Hepatocyte (in vitro differentiated cells): ENCODE measurements around the gene GMDS. TPM values are rescaled to one million over a fixed set of nuclear protein-coding genes. Genes with fewer than 3 reads are reported as not detected.

Experiments used
- DNase-seq: peaks from one replicate; pipeline ENCODE4 v3.0.0-alpha.2; 2016; ENCODE audit warnings: low spot score
- H2AFZ ChIP-seq: fragments of 200-600 bp; sonication (generic); 2 replicates; pipeline ENCODE4 v1.6.0; 2016; ENCODE audit warnings: antibody characterized with exemption, mild to moderate bottlenecking
- H3K27ac ChIP-seq: fragments of 200-600 bp; sonication (generic); 2 replicates; pipeline ENCODE4 v1.5.1; 2016; ENCODE audit warnings: mild to moderate bottlenecking
- H3K27me3 ChIP-seq: fragments of 200-600 bp; sonication (generic); 2 replicates; pipeline ENCODE4 v1.6.1; 2016
- H3K36me3 ChIP-seq: fragments of 200-600 bp; sonication (generic); replicated peaks from 2 replicates; pipeline ENCODE4 v1.5.1; 2016; ENCODE audit warnings: low read depth; ENCODE audit not compliant: insufficient read depth
- H3K4me1 ChIP-seq: fragments of 200-600 bp; sonication (generic); 2 replicates; pipeline ENCODE4 v1.5.1; 2016; ENCODE audit warnings: mild to moderate bottlenecking, moderate library complexity; ENCODE audit not compliant: insufficient read depth
- H3K4me2 ChIP-seq: fragments of 200-600 bp; sonication (generic); 2 replicates; pipeline ENCODE4 v1.6.0; 2016
- H3K4me3 ChIP-seq: fragments of 200-600 bp; sonication (generic); 2 replicates; pipeline ENCODE4 v1.5.1; 2016; ENCODE audit warnings: mild to moderate bottlenecking
- H3K79me2 ChIP-seq: fragments of 200-600 bp; sonication (generic); 2 replicates; pipeline ENCODE4 v1.6.0; 2017; ENCODE audit warnings: mild to moderate bottlenecking
- H3K9me2 ChIP-seq: fragments of 200-600 bp; sonication (generic); replicated peaks from 2 replicates; pipeline ENCODE4 v1.6.0; 2017; ENCODE audit warnings: mild to moderate bottlenecking; ENCODE audit not compliant: insufficient read depth
- H3K9me3 ChIP-seq: fragments of 200-600 bp; sonication (generic); 2 replicates; pipeline ENCODE4 v1.5.1; 2016; ENCODE audit warnings: low read depth, mild to moderate bottlenecking
- H4K20me1 ChIP-seq: fragments of 200-600 bp; sonication (generic); 2 replicates; pipeline ENCODE4 v1.6.0; 2016; ENCODE audit warnings: mild to moderate bottlenecking; ENCODE audit not compliant: insufficient read depth, poor library complexity, severe bottlenecking
- CTCF ChIP-seq: fragments of 200-600 bp; sonication (generic); IDR thresholded peaks from 2 replicates; pipeline ENCODE4 v1.5.1; 2016; ENCODE audit warnings: antibody characterized with exemption, mild to moderate bottlenecking; ENCODE audit not compliant: poor library complexity
- EZH2 ChIP-seq: fragments of 200-600 bp; sonication (generic); IDR thresholded peaks from 2 replicates; pipeline ENCODE4 v1.6.1; 2016; ENCODE audit warnings: antibody characterized with exemption, mild to moderate bottlenecking, borderline replicate concordance
- EZH2phosphoT487 ChIP-seq: fragments of 200-600 bp; sonication (generic); IDR thresholded peaks from one replicate; pipeline ENCODE4 v1.6.1; 2018; ENCODE audit warnings: antibody characterized with exemption, mild to moderate bottlenecking, low read depth, moderate library complexity; ENCODE audit not compliant: unreplicated experiment, severe bottlenecking
- WGBS: methylation state at CpG from one replicate; pipeline ENCODE4 v1.1.6; 2016; ENCODE audit warnings: low lambda C conversion rate; ENCODE audit errors: missing lambda C conversion rate; 5-methylcytosine and 5-hydroxymethylcytosine counted together
- polyA plus RNA-seq: library from polyadenylated mRNA; unstranded; fragments of >200 nt; fragmentation: Nextera tagmentation; extraction: Ambion mirVana; gene quantifications from 2 replicates; pipeline ENCODE4 v1.2.1, GENCODE V29; 2016
- total RNA-seq: library from RNA; depleted of rRNA; stranded (reverse); fragments of >200 nt; gene quantifications from 2 replicates; pipeline ENCODE4 v1.2.3, GENCODE V29; 2014

The GMDS gene
- total and polyA plus RNA-seq, 2 experiments from 2014 or later, result 20.7 to 32.6 TPM

- H3K36me3 ChIP-seq, result no peaks in the 10 kb centered on the region
- 90% methylated on average over 4 of the region's 4 CpGs for WGBS
- H3K27me3 ChIP-seq, result no peaks in the 10 kb centered on the region
- H3K9me2 ChIP-seq, result no peaks in the 10 kb centered on the region
- H3K9me3 ChIP-seq, result no peaks in the 10 kb centered on the region
- no peak overlapping the region for H3K4me3 ChIP-seq
- no peaks in the 10 kb centered on the region for H4K20me1 ChIP-seq
- no peak overlapping the region for H3K4me2 ChIP-seq
- no peaks in the 10 kb centered on the region for H3K79me2 ChIP-seq
- DNase-seq, result no peak
- TF ChIP-seq EZH2, result no peak
- TF ChIP-seq EZH2phosphoT487, result no peak
- TF ChIP-seq CTCF, result no peak
- no peak overlapping the region for H2AFZ ChIP-seq
- H3K27ac ChIP-seq, result no peak overlapping the region
- peaks cover 3% of the 10 kb centered on the region for H3K4me1 ChIP-seq
These were observed 211.9 kb downstream of the GMDS start for GRCh38 chr6:2033544-2033943.

DNA sequence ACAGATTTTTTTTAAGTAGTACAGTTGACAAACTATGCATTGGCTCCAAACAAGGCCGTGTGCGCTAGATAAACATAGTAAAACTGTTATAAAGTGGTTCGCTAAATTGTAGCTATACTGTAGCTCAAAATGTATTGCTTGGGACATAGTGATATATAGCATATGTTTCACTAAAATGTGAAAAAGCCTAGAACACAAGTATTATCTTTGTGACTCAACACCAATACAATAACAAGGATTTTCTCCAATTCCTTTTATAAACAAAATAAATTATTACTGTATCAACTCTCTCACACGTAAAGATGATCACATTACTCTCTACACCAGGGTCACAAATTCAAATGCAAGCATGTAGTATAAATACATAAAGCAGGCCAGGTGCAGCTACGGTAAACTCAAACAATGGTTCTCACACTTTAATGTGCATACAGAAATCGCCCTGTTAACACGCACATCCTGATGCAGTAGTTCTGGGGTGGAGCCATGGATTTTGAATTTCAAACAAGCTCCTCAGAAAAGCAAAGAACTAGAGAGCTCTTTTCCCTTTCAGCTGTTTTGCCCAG, 214.6 kb downstream of the GMDS start:
- no peak overlapping the region for H3K4me3 ChIP-seq
- H3K36me3 ChIP-seq, result no peaks in the 10 kb centered on the region
- H3K27me3 ChIP-seq, result no peaks in the 10 kb centered on the region
- no peak for TF ChIP-seq EZH2phosphoT487
- TF ChIP-seq CTCF, result no peak
- TF ChIP-seq EZH2, result no peak
- H3K4me1 ChIP-seq, result no peaks in the 10 kb centered on the region
- WGBS, result 73% methylated on average over 7 of the region's 7 CpGs
- H3K9me2 ChIP-seq, result no peaks in the 10 kb centered on the region
- H2AFZ ChIP-seq, result no peak overlapping the region
- no peak for DNase-seq
- no peaks in the 10 kb centered on the region for H4K20me1 ChIP-seq
- no peak overlapping the region for H3K4me2 ChIP-seq
- H3K79me2 ChIP-seq, result no peaks in the 10 kb centered on the region
- H3K9me3 ChIP-seq, result no peaks in the 10 kb centered on the region
- no peak overlapping the region for H3K27ac ChIP-seq

DNA sequence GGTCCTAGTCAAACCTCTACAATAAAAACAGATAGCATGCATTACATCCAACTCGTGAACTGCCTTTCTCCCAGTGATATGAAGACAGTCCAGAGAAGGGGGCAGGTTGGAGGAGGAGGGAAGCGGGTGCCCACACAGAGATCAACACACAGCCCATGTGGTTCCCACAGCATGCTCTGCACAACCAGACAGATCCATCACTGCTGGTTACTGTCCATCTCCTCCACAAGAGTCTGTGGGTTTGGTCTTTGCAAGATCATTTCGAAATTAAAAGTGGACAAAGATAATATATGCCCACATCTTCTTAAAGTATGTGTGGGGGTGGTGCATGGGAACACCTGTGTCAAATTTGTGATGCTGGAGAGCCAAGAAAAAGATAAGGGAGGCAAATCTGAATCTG, 215.5 kb downstream of the GMDS start:
- no peak for DNase-seq
- no peak overlapping the region for H3K27ac ChIP-seq
- no peaks in the 10 kb centered on the region for H3K36me3 ChIP-seq
- 89% methylated on average over 3 of the region's 3 CpGs for WGBS
- H3K4me1 ChIP-seq, result no peaks in the 10 kb centered on the region
- no peaks in the 10 kb centered on the region for H3K27me3 ChIP-seq
- no peak overlapping the region for H3K4me2 ChIP-seq
- H2AFZ ChIP-seq, result no peak overlapping the region
- no peaks in the 10 kb centered on the region for H3K9me2 ChIP-seq
- no peaks in the 10 kb centered on the region for H3K79me2 ChIP-seq
- no peaks in the 10 kb centered on the region for H4K20me1 ChIP-seq
- TF ChIP-seq CTCF (no peak), EZH2 (no peak), EZH2phosphoT487 (no peak)
- H3K9me3 ChIP-seq, result no peaks in the 10 kb centered on the region
- no peak overlapping the region for H3K4me3 ChIP-seq
